AG10803 (cell line): Measurements from ENCODE around the gene GTF2E1.
"Not testable (repeated sequence)": the region's sequence is repeated elsewhere in the genome, so short reads cannot be mapped to it uniquely, and the experiment has no call there.

Source experiments
- DNase-seq: peaks from one replicate; pipeline ENCODE4 v3.0.0; 2010; ENCODE audit warnings: low read depth
- H3K4me3 ChIP-seq: 2 replicates; pipeline ENCODE4 v1.5.1; 2011; ENCODE audit warnings: mild to moderate bottlenecking, low read length, control low read depth
- TF ChIP-seq, protein P1 (sequence below): conservative IDR thresholded peaks from 2 replicates; pipeline ENCODE4 v1.5.1; 2011; ENCODE audit warnings: mild to moderate bottlenecking, low read length, control low read depth, inconsistent platforms

GTF2E1 gene

DNA sequence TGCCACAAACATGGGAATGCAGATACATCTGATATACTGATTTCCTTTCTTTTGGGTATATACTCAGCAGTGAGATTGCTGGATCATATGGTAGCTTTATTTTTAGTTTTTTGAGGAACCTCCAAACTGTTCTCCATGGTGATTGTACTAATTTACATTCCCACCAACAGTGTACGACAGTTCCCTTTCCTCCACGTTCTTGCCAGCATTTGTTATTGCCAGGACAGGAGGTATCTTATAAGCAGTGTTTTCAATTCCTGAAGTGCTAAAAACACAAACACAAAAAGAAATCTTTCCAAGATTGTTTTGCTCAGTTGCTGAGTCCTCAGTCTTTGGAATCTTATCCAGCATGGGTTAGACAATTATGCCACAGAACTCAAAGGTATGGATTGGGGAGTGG is 13.5 kb downstream of the GTF2E1 start:
- no peak overlapping the region for H3K4me3 ChIP-seq
- no peak for DNase-seq
- TF ChIP-seq, protein P1, sequence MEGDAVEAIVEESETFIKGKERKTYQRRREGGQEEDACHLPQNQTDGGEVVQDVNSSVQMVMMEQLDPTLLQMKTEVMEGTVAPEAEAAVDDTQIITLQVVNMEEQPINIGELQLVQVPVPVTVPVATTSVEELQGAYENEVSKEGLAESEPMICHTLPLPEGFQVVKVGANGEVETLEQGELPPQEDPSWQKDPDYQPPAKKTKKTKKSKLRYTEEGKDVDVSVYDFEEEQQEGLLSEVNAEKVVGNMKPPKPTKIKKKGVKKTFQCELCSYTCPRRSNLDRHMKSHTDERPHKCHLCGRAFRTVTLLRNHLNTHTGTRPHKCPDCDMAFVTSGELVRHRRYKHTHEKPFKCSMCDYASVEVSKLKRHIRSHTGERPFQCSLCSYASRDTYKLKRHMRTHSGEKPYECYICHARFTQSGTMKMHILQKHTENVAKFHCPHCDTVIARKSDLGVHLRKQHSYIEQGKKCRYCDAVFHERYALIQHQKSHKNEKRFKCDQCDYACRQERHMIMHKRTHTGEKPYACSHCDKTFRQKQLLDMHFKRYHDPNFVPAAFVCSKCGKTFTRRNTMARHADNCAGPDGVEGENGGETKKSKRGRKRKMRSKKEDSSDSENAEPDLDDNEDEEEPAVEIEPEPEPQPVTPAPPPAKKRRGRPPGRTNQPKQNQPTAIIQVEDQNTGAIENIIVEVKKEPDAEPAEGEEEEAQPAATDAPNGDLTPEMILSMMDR, result no peak

DNA sequence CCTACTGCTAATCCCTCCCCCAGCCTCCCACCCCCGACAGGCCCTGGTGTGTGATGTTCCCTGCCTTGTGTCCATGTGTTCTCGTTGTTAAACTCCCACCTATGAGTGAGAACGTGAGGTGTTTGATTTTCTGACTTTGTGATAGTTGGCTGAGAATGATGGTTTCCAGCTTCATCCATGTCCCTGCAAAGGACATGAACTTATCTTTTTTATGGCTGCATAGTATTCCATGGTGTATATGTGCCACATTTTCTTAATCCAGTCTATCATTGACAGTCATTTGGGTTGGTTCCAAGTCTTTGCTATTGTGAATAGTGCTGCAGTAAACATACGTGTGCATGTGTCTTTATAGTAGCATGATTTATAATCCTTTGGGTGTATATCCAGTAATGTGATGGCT is 16.0 kb downstream of the GTF2E1 start:
- DNase-seq, H3K4me3 ChIP-seq: not testable (repeated sequence)

DNA sequence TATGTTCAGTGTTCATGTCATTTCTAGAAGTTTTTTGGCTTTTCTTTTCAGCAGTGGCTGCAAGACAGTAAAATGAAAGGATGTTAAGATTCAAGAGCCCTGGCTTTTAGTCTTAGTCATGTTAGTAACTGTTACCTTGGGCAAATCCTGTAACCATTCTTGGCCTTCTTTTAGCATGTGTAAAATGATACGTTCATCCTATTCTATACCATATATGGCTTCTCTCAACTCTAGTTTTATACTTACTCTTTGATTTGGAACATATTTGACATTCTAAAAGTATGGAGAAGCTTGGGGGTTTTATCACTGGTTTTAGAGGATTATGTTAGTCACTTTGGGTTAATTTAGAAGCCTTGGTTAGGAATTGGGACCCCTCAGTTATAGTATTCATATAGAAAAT is 20.1 kb downstream of the GTF2E1 start:
- TF ChIP-seq, protein P1, result no peak
- no peak overlapping the region for H3K4me3 ChIP-seq
- DNase-seq, result no peak

DNA sequence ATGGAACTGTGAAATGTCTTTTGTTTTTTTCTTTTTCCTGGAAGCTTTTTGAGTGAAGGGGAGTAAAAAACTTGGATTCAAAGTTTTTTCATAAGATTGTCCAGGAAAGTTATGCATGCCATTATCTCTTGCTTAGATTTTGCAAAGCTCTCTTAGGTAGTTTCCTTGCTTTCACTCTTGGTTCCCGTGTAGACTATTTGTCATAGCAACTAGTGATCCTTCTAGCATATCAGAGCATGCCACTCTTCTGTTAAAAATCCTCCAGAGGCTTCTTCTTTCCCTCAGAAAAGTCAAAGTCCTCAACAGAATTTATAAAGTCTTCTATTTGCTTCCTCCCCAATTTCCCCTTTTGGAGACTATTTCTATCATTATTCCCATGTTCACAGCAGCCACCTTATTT is 21.1 kb downstream of the GTF2E1 start:
- TF ChIP-seq, protein P1, result no peak
- H3K4me3 ChIP-seq, result no peak overlapping the region
- no peak for DNase-seq

DNA sequence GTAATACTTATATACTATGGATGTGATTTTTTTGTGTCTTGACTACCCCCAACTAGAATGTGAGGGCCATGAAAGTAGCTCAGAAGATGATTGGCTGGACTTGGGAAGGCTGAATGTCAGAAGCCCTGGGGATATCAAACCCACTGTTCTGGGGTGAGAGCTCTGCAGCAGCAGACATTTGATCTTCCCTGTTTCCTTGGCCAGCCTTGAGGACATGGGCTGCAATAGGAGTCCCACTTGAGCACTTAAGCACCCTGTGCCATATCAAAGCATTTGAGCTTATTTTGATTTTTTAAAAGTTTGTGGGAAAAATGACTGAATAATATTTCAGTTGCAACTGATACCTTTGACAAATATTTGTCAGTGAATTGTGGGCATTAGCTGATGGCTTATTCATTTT is 21.7 kb downstream of the GTF2E1 start:
- no peak for DNase-seq
- H3K4me3 ChIP-seq, result no peak overlapping the region
- TF ChIP-seq, protein P1, result no peak

DNA sequence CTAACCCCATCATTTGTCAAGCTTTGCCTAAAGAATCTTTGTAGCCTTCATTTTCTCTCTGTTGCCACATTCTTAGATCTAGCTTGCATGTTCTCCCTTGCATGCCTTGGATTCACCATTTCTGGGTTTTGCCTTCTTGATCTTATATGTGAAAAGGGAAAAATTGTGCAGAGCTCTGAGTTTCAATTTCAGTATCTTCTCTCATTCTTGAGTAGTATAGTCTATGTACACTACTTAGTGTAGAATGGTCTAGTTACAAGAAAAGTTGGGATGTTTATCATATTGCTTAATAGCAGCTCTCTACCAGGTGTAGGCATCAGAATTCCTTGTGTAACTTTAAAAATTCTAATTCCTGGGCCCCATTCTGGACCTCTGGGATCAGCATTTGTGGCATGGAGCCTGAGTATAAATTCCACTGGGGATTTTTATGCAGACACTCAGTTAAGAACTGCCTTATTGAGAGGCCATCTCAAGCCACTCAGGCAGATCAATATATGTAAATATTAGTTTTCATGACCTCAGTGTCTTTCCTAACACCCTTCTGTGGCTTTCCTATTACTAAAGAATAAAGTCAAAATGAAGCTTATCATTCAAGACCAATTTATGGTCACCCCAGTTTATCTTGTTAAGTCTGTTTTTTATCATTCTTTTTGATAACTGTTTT is 23.4 kb downstream of the GTF2E1 start:
- H3K4me3 ChIP-seq, result no peak overlapping the region
- TF ChIP-seq, protein P1, result no peak
- DNase-seq, result no peak

DNA sequence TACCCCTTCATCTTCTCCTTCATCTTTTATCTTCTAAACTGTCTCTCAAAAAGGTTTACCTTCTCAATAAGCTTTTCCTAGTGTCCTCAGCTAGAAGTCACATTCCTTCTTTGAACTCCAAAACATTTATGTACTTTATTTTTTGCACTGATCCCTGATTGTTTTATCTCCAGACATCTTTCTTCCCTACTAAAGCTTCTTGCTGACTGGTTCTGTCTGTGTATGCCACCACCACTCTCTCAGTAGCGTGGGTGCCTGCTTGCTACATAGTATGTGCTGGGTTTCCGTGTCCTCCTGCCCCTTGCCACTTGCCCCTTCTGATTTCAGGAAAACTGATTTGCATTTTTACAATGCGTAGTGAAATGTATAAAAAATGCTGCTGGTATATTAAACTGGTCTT is 24.0 kb downstream of the GTF2E1 start:
- H3K4me3 ChIP-seq, result no peak overlapping the region
- DNase-seq, result no peak
- TF ChIP-seq, protein P1, result no peak

DNA sequence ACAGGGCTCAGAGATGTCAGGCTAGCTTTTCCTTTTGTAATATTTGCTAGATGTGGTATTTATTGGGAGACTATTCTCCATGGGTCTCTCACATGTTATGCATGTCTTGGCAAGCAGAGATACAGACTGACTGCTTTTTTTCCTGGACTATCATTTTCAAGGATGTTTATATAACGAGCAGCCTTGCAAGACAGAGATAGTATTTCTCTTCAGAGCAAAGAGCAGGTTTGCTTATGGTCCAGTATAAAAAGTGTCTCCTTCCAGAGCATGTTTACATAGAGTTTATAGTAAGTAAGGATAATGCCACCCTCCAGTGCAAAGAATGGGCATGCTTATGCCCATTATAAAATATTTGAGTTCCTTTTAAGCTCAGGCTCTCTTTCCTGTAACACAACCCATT is 24.6 kb downstream of the GTF2E1 start:
- TF ChIP-seq, protein P1, result no peak
- DNase-seq, result no peak
- no peak overlapping the region for H3K4me3 ChIP-seq
